ELR (cell line): ENCODE measurements around the gene GRIK3.

Source experiments
- DNase-seq: peaks from one replicate; pipeline ENCODE4 v3.0.0-alpha.2; 2015; ENCODE audit warnings: low read depth

GRIK3 gene

DNA sequence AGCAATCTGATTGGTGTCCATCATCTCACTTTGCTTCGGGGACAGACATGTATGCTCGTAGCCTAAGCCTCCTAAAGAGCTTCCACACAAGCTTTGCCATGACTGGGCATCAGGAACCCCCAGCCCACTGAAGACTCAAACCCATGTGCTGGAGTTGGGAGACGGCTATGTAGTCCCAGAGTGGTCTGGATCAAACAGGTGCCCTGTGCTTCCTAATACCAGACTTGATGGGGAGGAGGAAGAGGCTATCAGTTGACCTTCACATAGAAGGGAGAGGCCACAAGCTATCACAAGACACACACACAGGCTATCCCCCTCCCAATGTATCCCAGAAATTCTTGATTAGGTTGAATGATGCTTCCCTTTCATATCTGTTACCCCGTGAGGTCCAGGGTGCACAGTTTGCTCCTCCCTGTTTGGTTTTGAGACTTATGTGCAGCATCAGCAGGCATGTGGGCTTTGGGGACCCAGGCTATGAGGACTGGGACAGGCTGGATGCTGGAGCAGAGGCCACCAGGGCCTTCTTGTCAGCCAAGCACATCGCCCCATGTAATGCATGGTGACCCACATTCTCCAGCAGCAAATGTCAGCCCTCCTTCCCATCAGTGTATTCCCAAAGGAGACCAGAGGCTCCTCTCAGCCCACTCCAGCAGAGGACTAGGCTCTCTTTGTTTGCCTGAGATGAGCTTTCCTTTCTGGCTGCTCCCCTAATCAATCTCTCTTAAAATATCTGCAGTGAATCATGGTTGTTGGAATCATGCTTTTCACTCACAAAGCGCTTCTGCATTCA lies 159.8 kb downstream of the GRIK3 start:
- DNase-seq: no peak

DNA sequence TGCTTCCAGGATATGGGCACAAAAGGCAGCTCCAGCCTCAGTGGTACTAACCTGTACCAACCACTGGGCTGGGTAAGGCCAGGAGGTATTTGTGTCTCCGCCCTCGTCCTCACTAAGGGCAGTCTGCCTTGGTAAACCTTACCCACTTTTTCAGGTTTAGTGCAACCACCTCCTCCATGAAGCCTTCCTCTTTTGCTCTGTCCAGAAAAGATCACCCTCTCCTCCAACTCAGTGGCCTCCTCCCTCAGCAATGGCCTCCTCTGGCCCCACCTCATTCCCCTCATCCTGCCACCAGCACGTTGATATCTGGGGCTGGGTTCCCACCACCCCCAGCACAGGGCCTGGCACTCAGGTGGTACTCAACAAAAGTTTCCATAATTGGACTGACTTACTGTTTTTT lies 161.5 kb downstream of the GRIK3 start:
- no peak for DNase-seq

DNA sequence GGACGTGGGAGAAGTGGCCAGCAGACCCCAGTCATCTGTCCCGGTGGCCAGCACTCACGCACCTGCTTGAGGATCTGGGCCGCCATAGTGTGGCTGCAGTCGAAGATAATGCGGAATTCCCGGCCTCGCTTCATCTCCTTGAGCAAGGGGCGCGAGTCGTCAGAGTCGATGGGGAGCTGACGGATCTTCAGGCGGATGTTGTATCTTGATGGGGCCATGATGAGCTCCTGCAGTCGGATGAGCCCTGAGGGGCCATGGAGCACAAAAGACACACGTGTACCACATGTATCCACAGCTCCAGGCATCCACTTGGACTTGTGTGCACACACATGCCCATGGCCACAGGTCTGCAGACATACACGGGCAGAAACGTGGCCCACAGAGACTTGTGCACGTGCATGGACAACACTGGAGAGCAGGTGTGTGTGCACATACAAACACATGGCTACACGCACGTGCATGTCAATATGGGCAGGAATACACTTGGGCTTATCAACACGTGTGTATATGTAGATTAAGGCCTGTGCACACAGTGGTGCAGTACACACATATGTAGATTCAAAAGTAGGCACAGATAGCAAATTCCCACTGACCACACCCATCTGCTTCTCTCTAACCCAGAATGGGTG lies 162.1 kb downstream of the GRIK3 start:
- DNase-seq: no peak

DNA sequence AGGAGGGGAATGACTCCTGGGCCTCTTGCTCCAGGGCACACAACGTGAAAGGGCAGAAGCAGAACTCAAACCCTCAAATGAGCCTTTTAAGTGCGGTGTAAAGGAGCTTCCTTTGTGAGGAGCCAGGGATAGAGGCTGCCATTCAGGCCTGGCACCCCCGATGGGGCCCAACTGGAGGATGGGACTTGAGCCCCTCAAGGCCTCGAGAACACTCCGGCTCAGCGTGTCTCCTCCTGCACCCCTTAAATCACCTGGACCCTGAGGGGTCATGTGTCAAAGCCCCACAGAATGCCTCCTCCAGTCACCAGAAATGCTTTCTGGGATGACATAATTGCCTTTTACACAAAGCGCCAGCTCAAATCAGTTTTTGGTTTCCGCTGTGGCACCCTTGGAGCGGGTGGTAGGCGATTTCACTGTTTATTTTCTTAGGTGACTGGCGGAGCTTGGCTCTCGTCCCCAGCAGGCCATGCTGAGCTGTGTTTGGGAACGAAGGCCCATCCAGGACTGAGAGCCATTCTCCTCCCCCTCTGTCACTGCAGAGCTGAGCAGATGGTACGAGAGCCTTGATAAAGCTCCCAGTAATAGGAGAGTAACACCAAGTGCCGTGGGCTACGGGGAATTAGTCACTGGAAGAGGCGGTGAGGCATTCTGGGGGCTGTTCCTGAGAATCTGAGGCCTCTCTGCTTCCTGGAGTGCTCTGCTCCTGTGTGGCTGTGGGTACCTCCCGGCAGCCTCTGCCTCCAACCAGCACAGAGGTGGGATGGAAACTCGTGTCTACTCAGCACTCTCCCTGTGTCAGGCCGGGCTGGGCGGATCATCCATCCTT lies 163.0 kb downstream of the GRIK3 start:
- DNase-seq: no peak

DNA sequence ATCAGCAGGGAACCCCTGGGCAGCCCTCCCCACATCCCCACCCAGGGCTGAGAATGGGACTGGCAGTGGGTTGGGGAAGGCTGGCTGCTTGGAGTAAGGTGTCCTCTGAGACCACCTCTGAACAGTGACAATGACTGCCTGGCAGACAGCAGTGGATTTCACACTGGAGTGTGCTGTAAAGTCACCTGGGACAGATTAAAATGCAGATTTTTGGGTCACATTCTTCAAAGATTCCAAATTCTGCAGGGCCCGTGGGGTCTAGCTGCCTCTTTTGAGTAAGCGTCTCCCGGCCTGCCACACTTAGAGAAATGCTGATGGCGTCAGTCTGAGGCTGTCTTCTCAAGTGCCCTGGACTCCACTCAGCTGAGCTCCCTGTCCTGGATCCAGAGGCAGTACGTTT lies 164.5 kb downstream of the GRIK3 start:
- DNase-seq: no peak

GRCh38 chr1:36869054-36869453 lies 165.3 kb downstream of the GRIK3 start:
- DNase-seq: no peak

DNA sequence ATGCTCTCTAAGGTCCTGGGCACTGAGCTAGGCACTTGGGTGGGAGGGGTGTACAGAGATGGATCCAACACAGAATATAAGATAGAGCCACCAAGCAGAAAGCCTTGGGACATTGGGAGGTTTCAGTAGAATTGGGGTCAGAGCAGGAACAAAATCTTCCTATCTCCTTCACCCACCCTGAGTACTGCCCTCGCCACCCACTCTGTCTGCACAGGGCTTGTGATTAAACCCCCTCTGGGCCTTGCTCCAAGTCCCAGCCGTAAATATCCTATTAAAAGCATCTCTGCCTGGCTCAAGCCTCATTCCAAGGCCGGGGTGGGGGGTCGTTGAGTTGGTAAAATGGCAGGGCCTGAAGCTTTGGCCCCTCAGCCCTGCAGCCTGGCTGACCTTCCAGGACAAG lies 166.7 kb downstream of the GRIK3 start:
- DNase-seq: no peak

GRCh38 chr1:36866169-36866814 lies 168.0 kb downstream of the GRIK3 start:
- no peak for DNase-seq

- no peak for DNase-seq
Observed at GRCh38 chr1:36865602-36865900, 168.8 kb downstream of the GRIK3 start.

DNA sequence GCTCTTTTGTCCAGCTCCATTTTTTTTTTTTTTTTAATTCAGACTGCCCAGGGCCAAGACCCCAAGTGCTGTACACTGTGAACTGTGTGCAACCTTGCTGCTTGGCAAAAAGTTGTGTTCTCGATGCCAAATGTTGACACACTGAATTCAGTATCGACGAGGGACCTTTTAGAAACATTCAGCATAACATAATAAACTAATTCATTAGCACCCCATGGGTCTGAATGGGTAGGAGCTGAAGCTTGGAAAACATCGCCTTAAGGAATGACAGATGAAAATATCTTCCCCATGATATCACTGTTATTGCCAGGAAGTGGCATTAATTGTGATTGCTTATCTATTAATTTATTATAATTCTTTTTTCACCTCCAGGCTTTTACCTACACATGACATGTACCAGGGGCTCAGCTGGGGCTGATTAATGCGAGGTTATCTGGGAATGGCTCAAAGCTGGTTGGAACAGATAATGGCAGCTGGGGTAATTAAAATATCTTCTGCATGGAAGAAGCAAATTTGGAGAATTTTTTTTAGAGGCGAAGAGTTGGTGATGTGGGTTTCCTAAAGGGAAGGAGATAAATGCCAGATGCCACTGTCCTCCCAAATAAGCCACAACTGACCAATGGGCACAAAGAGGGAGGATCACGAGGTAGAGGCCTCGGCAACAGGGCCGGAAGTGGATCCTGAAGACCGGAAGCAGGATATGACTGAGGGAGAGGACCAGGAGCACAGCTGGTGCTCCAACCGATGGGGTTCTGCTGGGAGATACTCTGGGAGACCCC lies 169.3 kb downstream of the GRIK3 start:
- no peak for DNase-seq

GRCh38 chr1:36864182-36864822 lies 170.0 kb downstream of the GRIK3 start:
- DNase-seq: no peak

- DNase-seq: no peak
Observed at GRCh38 chr1:36863500-36863899, 170.8 kb downstream of the GRIK3 start.

DNA sequence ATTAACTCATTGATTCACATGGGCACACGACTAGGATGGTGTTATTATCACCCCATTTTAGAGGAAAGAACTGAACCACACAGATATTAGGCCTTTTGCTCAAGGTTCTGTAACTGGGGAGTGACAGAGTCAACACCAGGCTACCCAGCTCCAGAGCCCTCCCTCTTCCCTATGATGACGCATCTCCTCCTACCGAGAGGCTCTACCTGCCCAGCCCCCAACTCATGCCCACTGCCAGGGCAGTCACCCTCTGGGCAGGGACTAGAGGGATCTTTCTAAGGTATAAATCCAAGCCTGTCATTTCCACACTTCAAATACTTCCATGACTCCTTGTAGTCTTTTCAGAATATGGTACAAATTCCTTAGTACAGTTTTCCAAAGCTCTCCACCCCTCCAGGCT lies 171.3 kb downstream of the GRIK3 start:
- no peak for DNase-seq

DNA sequence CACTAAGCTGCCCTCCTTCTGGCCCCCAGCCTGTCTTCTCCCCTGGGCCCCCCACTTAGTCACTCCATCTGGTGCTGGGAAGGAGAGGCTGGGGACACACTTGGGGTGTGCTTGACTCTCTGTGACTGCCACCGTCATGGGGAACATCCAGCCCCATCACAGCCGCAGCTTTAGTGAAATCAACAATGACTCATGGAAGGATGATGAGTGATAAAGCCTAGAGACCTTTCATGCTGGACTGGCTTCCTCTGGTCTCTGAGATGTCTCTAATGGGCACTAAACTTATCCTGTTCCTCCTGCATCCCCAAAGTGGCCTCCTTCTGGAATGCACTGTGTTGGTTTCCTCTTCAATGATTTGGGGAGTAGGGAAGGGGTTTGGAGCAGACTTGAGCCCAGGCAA lies 172.9 kb downstream of the GRIK3 start:
- no peak for DNase-seq

- DNase-seq: no peak
Observed at GRCh38 chr1:36859926-36860325, 174.4 kb downstream of the GRIK3 start.

GRCh38 chr1:36858981-36859380 lies 175.3 kb downstream of the GRIK3 start:
- no peak for DNase-seq

DNA sequence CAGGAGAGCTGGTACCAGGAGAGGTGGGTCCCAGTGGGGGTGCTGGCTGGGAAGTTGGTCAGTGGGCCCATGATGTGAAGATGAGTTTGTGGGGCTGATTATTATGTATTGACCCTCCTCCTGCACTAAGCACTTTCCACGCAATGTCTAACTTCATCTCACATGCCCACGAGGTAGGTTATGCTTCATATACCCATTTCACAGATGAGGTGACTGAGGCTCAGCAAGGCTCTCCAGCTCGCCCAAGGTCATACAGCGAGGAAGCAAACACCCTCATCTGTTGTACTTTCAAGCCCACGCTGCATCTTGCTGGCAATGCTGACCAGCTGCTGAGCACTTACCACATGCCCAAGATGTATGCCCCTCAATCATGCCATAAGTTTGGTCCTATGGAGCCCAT lies 175.8 kb downstream of the GRIK3 start:
- no peak for DNase-seq

DNA sequence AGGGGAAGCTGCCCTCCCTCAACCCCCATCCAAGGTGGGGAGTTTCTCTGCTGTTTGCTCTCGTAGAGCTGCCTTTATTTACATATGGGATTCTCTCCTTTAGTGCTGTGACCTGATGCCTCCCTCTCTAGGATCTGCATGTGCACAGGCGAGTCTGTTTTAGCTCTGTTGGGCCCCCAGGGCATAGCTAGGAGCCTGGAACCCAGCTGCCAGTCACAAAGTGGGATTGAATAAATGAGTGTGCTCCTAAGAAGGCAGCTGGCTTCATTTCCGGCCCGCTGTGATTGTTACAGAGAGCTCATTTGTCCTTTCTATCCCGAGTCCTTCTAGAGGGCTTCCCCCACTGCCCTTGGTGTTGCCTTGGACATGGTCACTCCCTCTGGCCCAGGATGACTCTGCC lies 176.6 kb downstream of the GRIK3 start:
- DNase-seq: no peak

DNA sequence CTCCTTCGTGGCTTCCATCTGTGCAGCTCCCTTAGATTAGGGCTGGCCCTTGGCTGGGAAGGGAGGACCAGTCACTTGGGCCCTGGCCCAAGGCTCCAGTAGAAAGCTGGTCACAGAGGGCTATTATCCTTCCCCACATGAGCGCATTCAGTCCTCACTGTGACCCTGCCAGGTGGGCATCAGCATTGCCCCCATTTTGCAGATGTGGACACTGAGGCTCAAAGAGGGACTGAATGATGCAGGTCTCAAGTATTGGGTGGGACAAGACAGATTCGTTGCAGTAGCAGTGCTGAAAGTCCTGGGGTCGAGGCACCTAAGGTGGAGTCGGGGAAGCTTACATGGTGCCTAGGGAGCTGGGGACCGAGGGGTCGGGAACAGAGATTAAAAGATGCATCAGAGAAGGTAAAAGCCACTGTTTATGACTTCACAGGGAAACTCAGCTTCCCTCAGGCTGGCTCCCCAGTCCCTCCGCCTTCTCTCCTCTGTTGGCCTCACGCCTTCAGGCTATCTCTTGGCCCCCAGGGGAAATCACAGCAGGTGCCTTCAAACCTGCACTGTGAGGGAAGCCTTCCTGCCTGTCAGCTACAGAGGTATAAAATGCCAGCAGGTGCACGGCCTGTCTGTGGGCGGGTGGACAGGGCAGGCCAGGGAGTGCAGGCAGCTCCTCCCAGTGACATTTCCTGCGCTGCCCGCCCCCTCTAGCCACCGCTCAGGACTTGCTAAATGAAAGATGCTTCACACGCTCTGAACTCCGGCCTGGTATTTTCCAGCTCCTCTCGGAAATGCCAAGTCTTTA lies 178.4 kb downstream of the GRIK3 start:
- DNase-seq: no peak

- DNase-seq: no peak
Observed at GRCh38 chr1:36853638-36854037, 180.7 kb downstream of the GRIK3 start.

DNA sequence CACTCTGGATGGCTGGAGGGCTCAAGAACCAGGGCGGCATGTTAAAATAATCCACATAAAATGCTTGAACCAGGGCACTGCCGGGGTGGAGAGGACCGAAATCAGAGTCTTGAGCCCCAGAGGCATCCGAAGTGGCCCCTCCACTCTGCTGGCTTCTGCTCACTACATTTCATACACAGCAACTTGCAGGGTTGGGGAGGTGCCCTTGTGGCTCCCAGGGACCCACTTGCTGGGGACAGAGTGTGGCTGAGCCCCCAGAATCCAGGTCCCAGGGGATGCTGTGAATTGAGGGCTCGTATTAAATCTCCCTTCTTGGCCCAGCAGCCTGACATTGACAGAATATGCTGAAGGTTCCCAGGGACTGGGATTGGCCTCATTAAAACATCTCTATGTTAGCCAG lies 181.7 kb downstream of the GRIK3 start:
- DNase-seq: no peak
